Endometrial microvascular endothelial cells (primary cell): Measurements from ENCODE around the gene PGGHG. TPM values are rescaled to one million over a fixed set of nuclear protein-coding genes. Genes with fewer than 3 reads are reported as not detected.

Experiments
- in situ Hi-C: cut with HindIII; loops from 2 replicates; pipeline ENCODE4 v1.10.0; 2017; ENCODE audit warnings: low sequenced_read_pairs, low pct_unique_long_range_greater_than_20kb; ENCODE audit errors: inconsistent ontology term
- total RNA-seq: library from RNA; depleted of rRNA; stranded (reverse); fragments of >200 nt; gene quantifications from one replicate; pipeline ENCODE4 v1.2.3, GENCODE V29; 2015; ENCODE audit errors: inconsistent ontology term

PGGHG gene
- total RNA-seq, 1 donor from 2014 or later = 9.7 TPM

DNA sequence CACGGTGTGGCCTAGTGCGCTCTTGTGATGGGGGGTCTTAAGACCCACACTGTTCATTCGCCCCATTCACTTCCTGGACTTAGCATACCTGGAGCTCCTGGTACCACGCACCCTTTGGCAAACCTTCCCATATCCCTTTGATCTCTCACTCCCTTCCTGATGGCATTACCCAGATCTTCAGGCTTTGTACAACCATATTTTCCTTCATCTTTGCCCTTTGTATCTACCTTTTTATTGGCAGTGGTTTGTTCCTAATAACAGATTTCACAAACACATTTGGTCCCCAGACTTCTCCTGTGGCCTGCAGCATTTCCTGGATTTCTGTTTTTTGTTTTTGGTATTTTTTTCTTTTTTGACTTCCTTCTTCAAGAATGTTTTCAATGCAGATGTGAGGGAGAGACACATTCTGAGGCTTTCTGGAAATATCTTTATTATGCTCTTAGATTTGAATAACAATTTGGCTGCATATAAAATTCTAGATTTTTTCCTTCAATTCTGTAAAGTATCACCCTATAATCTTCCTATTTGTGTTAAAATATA is 47.8 kb downstream of the PGGHG start:
- in situ Hi-C loops = no loop called here

DNA sequence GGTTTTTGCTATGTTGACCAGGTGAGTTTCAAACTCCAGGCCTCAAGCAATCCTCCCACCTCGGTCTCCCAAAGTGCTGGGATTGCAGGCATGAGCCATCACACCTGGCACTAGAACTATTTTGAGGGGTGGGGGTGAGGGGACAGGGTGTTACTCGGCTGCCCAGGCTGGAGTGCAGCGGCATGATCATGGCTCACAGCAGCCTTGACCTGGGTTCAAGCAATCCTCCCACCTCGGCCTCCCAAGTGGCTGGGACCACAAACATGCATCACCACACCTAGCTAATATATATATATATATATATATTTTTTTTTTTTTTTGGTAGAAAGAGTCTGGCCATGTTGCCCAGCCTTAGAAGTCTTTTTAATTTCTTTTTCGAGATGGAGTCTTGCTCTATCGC is 48.8 kb downstream of the PGGHG start:
- in situ Hi-C loops = no loop called here

DNA sequence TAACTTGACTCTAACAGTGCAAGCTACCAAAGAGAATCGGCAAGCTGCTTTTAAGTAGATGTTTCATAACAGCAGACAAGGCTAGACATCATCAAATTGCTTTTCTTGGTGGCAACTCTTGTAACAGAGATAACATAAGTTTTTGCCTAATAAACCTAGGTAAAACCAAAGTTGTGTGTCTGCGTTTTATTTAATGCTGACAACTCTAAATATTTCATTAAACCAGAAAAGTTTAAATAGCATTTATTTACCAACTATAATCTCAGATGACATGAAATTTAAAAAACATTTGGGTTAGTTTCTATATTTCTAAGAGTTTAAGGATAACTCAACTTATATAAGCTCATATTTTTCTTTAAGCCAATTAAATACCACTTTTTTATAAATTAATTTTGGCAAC is 51.0 kb downstream of the PGGHG start:
- in situ Hi-C loops = no loop called here

DNA sequence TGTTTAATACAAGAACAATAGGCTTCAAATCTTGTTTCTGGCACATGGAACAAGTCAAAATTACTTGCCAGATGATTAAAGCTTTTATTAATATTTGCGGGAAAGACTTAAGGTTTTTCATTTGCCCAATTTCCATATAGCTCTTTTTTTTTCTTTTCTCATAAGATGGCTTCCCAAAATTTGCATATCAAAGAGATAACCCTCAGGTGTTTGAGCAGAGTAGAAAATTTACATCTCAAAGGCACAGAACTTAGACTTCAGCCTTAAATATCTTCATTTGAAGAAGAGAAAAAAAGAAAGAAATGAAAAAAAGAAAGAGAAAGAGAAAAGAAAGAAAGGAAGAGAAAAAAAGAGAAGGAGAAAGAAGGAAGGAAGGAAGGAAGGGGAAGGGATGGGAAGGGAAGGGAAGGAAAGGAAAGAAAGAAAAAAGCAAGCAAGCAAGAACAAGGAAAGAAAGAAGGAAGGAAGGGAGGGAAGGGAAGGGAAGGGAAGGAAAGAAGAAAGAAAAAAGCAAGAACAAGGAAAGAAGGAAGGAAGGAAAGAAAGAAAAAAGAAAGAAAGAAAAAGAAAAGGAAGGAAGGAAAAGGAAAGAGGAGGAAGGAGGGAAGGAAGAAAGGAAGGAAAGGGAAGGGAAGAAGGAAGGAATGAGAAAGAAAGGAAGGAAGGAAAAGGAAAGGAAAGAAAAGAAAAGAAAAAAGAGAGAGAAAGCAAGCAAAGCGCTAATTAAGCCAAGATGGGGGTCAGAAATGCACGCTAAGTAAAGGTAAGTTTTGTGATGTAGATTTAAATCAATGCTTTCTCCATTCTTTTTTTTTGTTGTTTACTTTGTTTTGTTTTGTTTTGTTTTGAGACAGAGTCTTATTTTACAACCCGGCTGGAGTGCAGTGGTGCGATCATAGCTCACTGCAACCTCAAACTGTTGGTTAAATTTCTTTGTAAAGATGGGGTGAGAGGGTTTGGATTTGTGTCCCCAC is 51.9 kb downstream of the PGGHG start:
- in situ Hi-C loops = no loop called here

DNA sequence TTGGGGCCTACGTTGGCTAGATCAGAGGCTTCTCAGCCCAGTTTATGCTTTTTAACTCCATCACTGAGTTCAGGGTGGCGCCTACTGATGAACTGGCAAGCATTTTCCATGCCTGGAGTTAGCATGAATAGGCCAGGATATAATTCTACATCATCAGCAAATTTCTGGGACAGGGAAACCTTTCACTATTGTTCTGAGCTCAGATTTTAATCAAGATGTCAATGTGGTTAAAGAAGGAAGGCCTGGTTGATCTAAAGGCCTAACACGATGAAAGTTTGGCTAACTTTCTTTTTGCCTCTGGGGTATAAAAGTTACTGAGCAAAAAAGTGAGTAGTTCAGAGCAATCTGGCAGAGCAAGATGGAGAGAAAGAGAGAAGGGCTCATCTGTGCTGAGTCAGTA is 53.4 kb downstream of the PGGHG start:
- in situ Hi-C loops = no loop called here

DNA sequence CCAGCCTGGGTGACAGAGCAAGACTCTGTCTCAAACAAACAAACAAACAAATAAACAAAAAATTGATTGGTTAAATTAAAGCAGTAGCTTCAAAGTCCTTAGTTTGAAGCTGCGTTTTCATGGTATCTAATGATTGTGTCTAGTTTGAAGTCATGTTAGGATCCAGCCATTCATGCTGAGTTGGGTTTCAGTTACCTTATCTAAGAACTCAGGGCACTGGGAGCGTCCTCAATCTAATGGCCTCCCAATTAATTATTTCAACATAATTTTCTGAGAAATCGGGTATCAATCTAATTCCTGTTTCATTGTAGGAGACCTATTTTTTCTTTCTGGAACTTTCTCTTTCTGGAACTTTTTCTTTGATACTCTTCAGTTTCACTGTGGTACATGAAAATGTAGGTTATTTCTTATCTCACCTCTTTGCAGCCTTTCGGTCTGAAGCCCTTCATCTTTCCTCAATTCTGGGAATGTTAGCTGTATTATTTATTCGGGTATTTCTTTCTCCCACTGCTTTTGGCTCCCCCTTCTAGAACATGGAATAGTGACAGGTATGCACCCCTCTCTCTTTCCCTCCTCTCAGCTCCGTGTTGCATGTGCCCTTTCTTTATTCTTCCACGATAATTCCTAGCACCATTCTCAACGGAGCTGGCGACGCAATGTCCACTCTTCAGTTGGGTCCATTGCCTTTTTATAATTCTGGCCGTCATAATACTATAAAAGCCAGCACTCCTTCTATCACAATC is 56.1 kb downstream of the PGGHG start:
- in situ Hi-C loops = no loop called here

Other genes starting within 250 kb of the PGGHG start
- gene SCGB1C1, start 96.0 kb upstream of the PGGHG start, total RNA-seq = not detected
- 26.9 TPM for gene BET1L, start 81.7 kb upstream of the PGGHG start, total RNA-seq
- gene RIC8A, start 81.4 kb upstream of the PGGHG start, total RNA-seq = 156 TPM
- 14.0 TPM for gene SIRT3, start 52.8 kb upstream of the PGGHG start, total RNA-seq
- 204 TPM for gene PSMD13, start 52.1 kb upstream of the PGGHG start, total RNA-seq
- not detected for gene NLRP6, start 10.7 kb upstream of the PGGHG start, total RNA-seq
- gene IFITM5, start 10.4 kb downstream of the PGGHG start, total RNA-seq = not detected
- 233 TPM for gene IFITM2, start 18.7 kb downstream of the PGGHG start, total RNA-seq
- 26.2 TPM for gene IFITM1, start 24.9 kb downstream of the PGGHG start, total RNA-seq
- 231 TPM for gene IFITM3, start 31.7 kb downstream of the PGGHG start, total RNA-seq
- gene B4GALNT4, start 80.4 kb downstream of the PGGHG start, total RNA-seq = 0.09 TPM
- gene PKP3, start 105.1 kb downstream of the PGGHG start, total RNA-seq = not detected
- gene SIGIRR, start 125.9 kb downstream of the PGGHG start, total RNA-seq = 71.1 TPM
- 0.09 TPM for gene ANO9, start 152.9 kb downstream of the PGGHG start, total RNA-seq
- gene PTDSS2, start 161.2 kb downstream of the PGGHG start, total RNA-seq = 43.1 TPM
- gene RNH1, start 218.1 kb downstream of the PGGHG start, total RNA-seq = 278 TPM
- gene HRAS, start 246.4 kb downstream of the PGGHG start, total RNA-seq = 82.1 TPM
- not detected for gene LRRC56, start 248.4 kb downstream of the PGGHG start, total RNA-seq